HEK293T (cell line): ENCODE data around the gene ADSS1.

Source experiments
- ARNT ChIP-seq: fragments of 450-650 bp; IDR thresholded peaks from 2 replicates; pipeline ENCODE4 v1.6.1; 2017; ENCODE audit warnings: mild to moderate bottlenecking
- BHLHE40 ChIP-seq: fragments of 450-650 bp; IDR thresholded peaks from 2 replicates; pipeline ENCODE4 v1.6.1; 2016; ENCODE audit warnings: mild to moderate bottlenecking, moderate library complexity, borderline replicate concordance
- ELF4 ChIP-seq: fragments of 450-650 bp; IDR thresholded peaks from 2 replicates; pipeline ENCODE4 v1.6.1; 2017; ENCODE audit warnings: antibody characterized with exemption
- FOXA1 ChIP-seq: fragments of 450-650 bp; IDR thresholded peaks from 2 replicates; pipeline ENCODE4 v1.6.1; 2016; ENCODE audit warnings: mild to moderate bottlenecking
- FOXK2 ChIP-seq: fragments of 450-650 bp; IDR thresholded peaks from 2 replicates; pipeline ENCODE4 v1.6.1; 2016; ENCODE audit warnings: mild to moderate bottlenecking
- FOXM1 ChIP-seq: fragments of 450-650 bp; IDR thresholded peaks from 2 replicates; pipeline ENCODE4 v1.6.1; 2017; ENCODE audit warnings: mild to moderate bottlenecking, borderline replicate concordance
- HDGF ChIP-seq: fragments of 450-650 bp; IDR thresholded peaks from 2 replicates; pipeline ENCODE4 v1.6.1; 2017; ENCODE audit warnings: antibody characterized with exemption, borderline replicate concordance
- NFRKB ChIP-seq: fragments of 450-650 bp; IDR thresholded peaks from 2 replicates; pipeline ENCODE4 v1.6.1; 2016; ENCODE audit warnings: mild to moderate bottlenecking, moderate library complexity
- SP1 ChIP-seq: fragments of 450-650 bp; IDR thresholded peaks from 2 replicates; pipeline ENCODE4 v1.6.1; 2017
- SUZ12 ChIP-seq: fragments of 450-650 bp; IDR thresholded peaks from 2 replicates; pipeline ENCODE4 v1.6.1; 2016; ENCODE audit warnings: mild to moderate bottlenecking
- TARDBP ChIP-seq: fragments of 450-650 bp; IDR thresholded peaks from 2 replicates; pipeline ENCODE4 v1.6.1; 2016
- ZNF384 ChIP-seq: fragments of 450-650 bp; IDR thresholded peaks from 2 replicates; pipeline ENCODE4 v1.6.1; 2016

DNA sequence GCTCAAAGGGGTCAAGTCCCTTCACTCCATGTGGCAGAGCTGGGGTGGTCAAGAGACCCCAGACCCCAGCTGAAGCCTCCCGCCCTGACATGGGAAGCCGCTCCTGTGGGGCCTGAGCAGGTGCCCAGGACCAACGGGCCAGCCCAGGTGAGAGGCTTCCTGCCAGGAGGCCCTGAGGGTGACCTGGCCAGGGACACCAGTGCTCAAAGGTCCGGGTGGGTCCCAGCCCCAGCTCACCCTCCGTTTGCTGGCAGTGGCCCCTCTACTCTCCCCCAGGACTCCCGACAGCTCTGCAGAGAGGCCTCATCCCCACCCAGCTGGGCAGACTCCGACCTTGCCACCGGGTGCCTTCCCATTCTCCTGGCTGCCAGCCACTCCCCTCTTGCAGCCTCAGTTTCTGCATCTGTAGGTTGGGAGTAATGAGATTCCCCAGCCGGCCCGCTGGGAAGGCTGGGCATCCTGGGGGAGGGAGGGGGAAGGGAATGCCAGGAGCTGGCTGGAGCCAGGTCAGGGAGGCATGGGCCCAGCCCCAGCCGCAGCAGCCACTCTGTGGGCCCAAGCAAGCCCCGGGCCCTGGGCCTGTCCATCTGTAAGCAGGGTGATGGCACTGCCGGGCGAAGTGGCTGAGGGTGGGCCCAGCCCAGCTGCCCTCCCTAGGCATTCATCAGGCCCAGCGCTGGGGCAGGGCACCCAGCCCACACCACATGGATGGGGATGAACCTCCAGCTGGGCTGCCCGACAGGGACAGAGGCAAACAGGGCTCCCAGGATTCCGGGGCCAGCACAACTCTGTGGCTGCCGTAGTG, 44.9 kb upstream of the ADSS1 start:
- no peak for TF ChIP-seq SP1
- no peak for TF ChIP-seq TARDBP
- no peak for TF ChIP-seq FOXK2
- TF ChIP-seq BHLHE40: no peak
- no peak for TF ChIP-seq ARNT
- TF ChIP-seq SUZ12: no peak
- no peak for TF ChIP-seq HDGF
- TF ChIP-seq FOXA1: no peak
- TF ChIP-seq ELF4: no peak
- TF ChIP-seq ZNF384: no peak
- TF ChIP-seq NFRKB: no peak
- no peak for TF ChIP-seq FOXM1
